Cardiac septum (tissue), 1 donor: Measurements from ENCODE around the gene RUFY1. TPM values are rescaled to one million over a fixed set of nuclear protein-coding genes. Genes with fewer than 3 reads are reported as not detected.
A peak's percentile ranks its signal among the peaks of the same experiment; 100 is the strongest.

Experiments
- DNase-seq: peaks from one replicate; pipeline ENCODE4 v3.0.0-alpha.2; 2020; ENCODE audit warnings: low spot score
- intact Hi-C: fragments of 100-400 bp; cut with DNase I; formaldehyde crosslinking; loops from one replicate; pipeline ENCODE4 v1.14.0; 2022
- total RNA-seq: library from RNA; stranded (reverse); fragmentation: NEBNext Ultra II Directional; extraction: Animal tissue kit (Norgen Biotek cat#: 25700); gene quantifications from one replicate; pipeline ENCODE4 v1.2.1, GENCODE V29; 2021
- donor health status: DM: no; HTN: no; CAD: no.

The RUFY1 gene
- total RNA-seq, 1 donor from 2014 or later: 24.7 TPM

GRCh38 chr5:179599566-179599965 is 49.2 kb downstream of the RUFY1 start:
- no peak for DNase-seq
- intact Hi-C loops: no loop called here

- DNase-seq: no peak
- intact Hi-C loops: no loop called here
These were observed 49.6 kb downstream of the RUFY1 start for GRCh38 chr5:179599973-179600372.

GRCh38 chr5:179601871-179602625 is 51.7 kb downstream of the RUFY1 start:
- intact Hi-C loops: no loop called here
- DNase-seq: no peak

- DNase-seq: no peak
- intact Hi-C loops: no loop called here
These were observed 53.0 kb downstream of the RUFY1 start for GRCh38 chr5:179603308-179603707.

- intact Hi-C loops: no loop called here
- no peak for DNase-seq
These were observed 54.9 kb downstream of the RUFY1 start for GRCh38 chr5:179605026-179605833.

- DNase-seq: no peak
- intact Hi-C loops: no loop called here
These were observed 55.9 kb downstream of the RUFY1 start for GRCh38 chr5:179606071-179606909.

- intact Hi-C loops: no loop called here
- no peak for DNase-seq
These were observed 56.5 kb downstream of the RUFY1 start for GRCh38 chr5:179606910-179607159.

GRCh38 chr5:179607160-179607931 is 57.0 kb downstream of the RUFY1 start:
- intact Hi-C loops: no loop called here
- DNase-seq: peak; percentile 80

GRCh38 chr5:179608131-179608581 is 57.8 kb downstream of the RUFY1 start:
- DNase-seq: no peak
- intact Hi-C loops: no loop called here

- intact Hi-C loops: no loop called here
- DNase-seq: no peak
These were observed 59.4 kb downstream of the RUFY1 start for GRCh38 chr5:179609834-179610108.

- intact Hi-C loops: no loop called here
- DNase-seq: no peak
These were observed 60.0 kb downstream of the RUFY1 start for GRCh38 chr5:179610109-179610902.

GRCh38 chr5:179610903-179611265 is 60.5 kb downstream of the RUFY1 start:
- intact Hi-C loops: no loop called here

GRCh38 chr5:179612577-179613459 is 62.5 kb downstream of the RUFY1 start:
- no peak for DNase-seq
- intact Hi-C loops: no loop called here

More at GRCh38 chr5:179610903-179611265, 60.5 kb downstream of the RUFY1 start:
- no peak for DNase-seq

- DNase-seq: no peak
- intact Hi-C loops: no loop called here
These were observed 63.2 kb downstream of the RUFY1 start for GRCh38 chr5:179613460-179614071.

GRCh38 chr5:179614745-179615144 is 64.4 kb downstream of the RUFY1 start:
- no peak for DNase-seq
- intact Hi-C loops: no loop called here

- intact Hi-C loops: no loop called here
- DNase-seq: no peak
These were observed 64.8 kb downstream of the RUFY1 start for GRCh38 chr5:179615203-179615602.

GRCh38 chr5:179616002-179616594 is 65.7 kb downstream of the RUFY1 start:
- no peak for DNase-seq
- intact Hi-C loops: no loop called here
